Measurements from ENCODE around the gene AHCTF1. TPM values are rescaled to one million over a fixed set of nuclear protein-coding genes. Genes with fewer than 3 reads are reported as not detected.
"Not testable (repeated sequence)": the region's sequence is repeated elsewhere in the genome, so short reads cannot be mapped to it uniquely, and the experiment has no call there.

The AHCTF1 gene
- total and polyA plus RNA-seq, 4 experiments from 2014 or later, result 5.7 to 59.0 (median 38.8) TPM

- H3K9me3 ChIP-seq (ENCODE audit: control insufficient read depth in 1 of 2, low read length in 2 of 2); H3K9me3 Mint-ChIP-seq; CTCF ChIA-PET (ENCODE audit: partially characterized antibody); POLR2A ChIA-PET (ENCODE audit: partially characterized antibody); DNase-seq; H3K4me1 ChIP-seq (ENCODE audit: insufficient read depth, low read length); H3K27ac ChIP-seq (ENCODE audit: low read depth, low read length); H3K27me3 ChIP-seq (ENCODE audit: insufficient read depth, low read length); H3K4me1 Mint-ChIP-seq; H3K4me3 ChIP-seq (ENCODE audit: low read length in 2 of 2); H3K27me3 Mint-ChIP-seq; H3K4me3 Mint-ChIP-seq; intact Hi-C loops (cut with micrococcal nuclease): not testable (repeated sequence)
- Mint-ChIP-seq H3K36me3 (peaks cover 29 to 41% of the 10 kb centered on the region in 2 donors), H3K27ac (peak overlapping the region in 1 of 7 donors; percentile 6)
- H3K36me3 ChIP-seq (ENCODE audit: insufficient read depth, low read length), result peaks cover 18% of the 10 kb centered on the region
These were observed 91.0 kb downstream of the AHCTF1 start for GRCh38 chr1:246840761-246841160.

GRCh38 chr1:246838118-246838456 is 93.7 kb downstream of the AHCTF1 start:
- Mint-ChIP-seq H3K27ac (no peak overlapping the region), H3K9me3 (no peaks in the 10 kb centered on the region)

GRCh38 chr1:246837418-246838117 is 94.2 kb downstream of the AHCTF1 start:
- Mint-ChIP-seq H3K27ac (peak overlapping the region in 1 of 7 donors; percentile 3), H3K27me3 (peaks cover 3 to 4% of the 10 kb centered on the region in 2 donors), H3K9me3 (no peaks in the 10 kb centered on the region), H3K4me3 (no peak overlapping the region), H3K36me3 (peaks cover 10 to 15% of the 10 kb centered on the region in 2 donors), H3K4me1 (peaks cover 0 to 6% (median 0%) of the 10 kb centered on the region in 4 donors)
- ChIA-PET CTCF (ENCODE audit: partially characterized antibody) (no interaction called here), POLR2A (ENCODE audit: partially characterized antibody) (no interaction called here)
- intact Hi-C loops (cut with micrococcal nuclease), result no loop called here
- Histone ChIP-seq H3K4me3 (ENCODE audit: low read length in 2 of 2) (no peak overlapping the region), H3K27ac (ENCODE audit: low read depth, low read length) (no peak overlapping the region), H3K4me1 (ENCODE audit: insufficient read depth, low read length) (no peaks in the 10 kb centered on the region), H3K36me3 (ENCODE audit: insufficient read depth, low read length) (peaks cover under 1% of the 10 kb centered on the region), H3K9me3 (ENCODE audit: control insufficient read depth in 1 of 2, low read length in 2 of 2) (no peaks in the 10 kb centered on the region), H3K27me3 (ENCODE audit: insufficient read depth, low read length) (no peaks in the 10 kb centered on the region)
- DNase-seq, result no peak

More at GRCh38 chr1:246838118-246838456, 93.7 kb downstream of the AHCTF1 start:
- H3K36me3 Mint-ChIP-seq, result peaks cover 15 to 20% of the 10 kb centered on the region in 2 donors
- DNase-seq, result no peak
- no peaks in the 10 kb centered on the region for H3K9me3 ChIP-seq (ENCODE audit: control insufficient read depth in 1 of 2, low read length in 2 of 2)
- H3K4me1 ChIP-seq (ENCODE audit: insufficient read depth, low read length), result no peaks in the 10 kb centered on the region
- peaks cover 6% of the 10 kb centered on the region for H3K36me3 ChIP-seq (ENCODE audit: insufficient read depth, low read length)
- H3K4me3 ChIP-seq (ENCODE audit: low read length in 2 of 2), result no peak overlapping the region
- H3K27me3 ChIP-seq (ENCODE audit: insufficient read depth, low read length), result no peaks in the 10 kb centered on the region
- CTCF ChIA-PET (ENCODE audit: partially characterized antibody), result no interaction called here
- peaks cover 3 to 4% of the 10 kb centered on the region in 2 donors for H3K27me3 Mint-ChIP-seq
- POLR2A ChIA-PET (ENCODE audit: partially characterized antibody), result no interaction called here
- no peak overlapping the region for H3K27ac ChIP-seq (ENCODE audit: low read depth, low read length)
- intact Hi-C loops (cut with micrococcal nuclease), result no loop called here
- H3K4me1 Mint-ChIP-seq, result peaks cover 0 to 6% (median 0%) of the 10 kb centered on the region in 4 donors
- no peak overlapping the region for H3K4me3 Mint-ChIP-seq

- Histone ChIP-seq H3K4me1 (ENCODE audit: insufficient read depth, low read length) (no peaks in the 10 kb centered on the region), H3K27ac (ENCODE audit: low read depth, low read length) (no peak overlapping the region), H3K9me3 (ENCODE audit: control insufficient read depth in 1 of 2, low read length in 2 of 2) (no peaks in the 10 kb centered on the region), H3K27me3 (ENCODE audit: insufficient read depth, low read length) (no peaks in the 10 kb centered on the region), H3K4me3 (ENCODE audit: low read length in 2 of 2) (no peak overlapping the region), H3K36me3 (ENCODE audit: insufficient read depth, low read length) (no peaks in the 10 kb centered on the region)
- intact Hi-C loops (cut with micrococcal nuclease), result no loop called here
- Mint-ChIP-seq H3K36me3 (peaks cover 9 to 10% of the 10 kb centered on the region in 2 donors), H3K4me1 (peaks cover 0 to 6% (median 0%) of the 10 kb centered on the region in 4 donors), H3K4me3 (no peak overlapping the region), H3K27me3 (peaks cover 3 to 6% of the 10 kb centered on the region in 2 donors), H3K9me3 (no peaks in the 10 kb centered on the region), H3K27ac (no peak overlapping the region)
- ChIA-PET POLR2A (ENCODE audit: partially characterized antibody) (no interaction called here), CTCF (ENCODE audit: partially characterized antibody) (no interaction called here)
- no peak for DNase-seq
These were observed 95.4 kb downstream of the AHCTF1 start for GRCh38 chr1:246836209-246836966.

GRCh38 chr1:246831543-246831942 is 100.2 kb downstream of the AHCTF1 start:
- peaks cover 4 to 19% (median 12%) of the 10 kb centered on the region in 8 donors for H3K9me3 Mint-ChIP-seq
- H3K27me3 Mint-ChIP-seq, result peaks cover 7 to 11% of the 10 kb centered on the region in 2 donors
- no peaks in the 10 kb centered on the region for H3K4me1 ChIP-seq (ENCODE audit: insufficient read depth, low read length)
- peaks cover 0 to 2% (median 0%) of the 10 kb centered on the region in 4 donors for H3K4me1 Mint-ChIP-seq
- H3K27ac Mint-ChIP-seq, result no peak overlapping the region
- peaks cover 3 to 10% of the 10 kb centered on the region in 2 donors for H3K36me3 Mint-ChIP-seq
- no peak overlapping the region for H3K4me3 ChIP-seq (ENCODE audit: low read length in 2 of 2)
- ChIA-PET CTCF (ENCODE audit: partially characterized antibody) (no interaction called here), POLR2A (ENCODE audit: partially characterized antibody) (no interaction called here)
- intact Hi-C loops (cut with micrococcal nuclease), result no loop called here
- H3K27ac ChIP-seq (ENCODE audit: low read depth, low read length), result no peak overlapping the region
- H3K9me3 ChIP-seq (ENCODE audit: control insufficient read depth in 1 of 2, low read length in 2 of 2), result no peaks in the 10 kb centered on the region
- no peaks in the 10 kb centered on the region for H3K36me3 ChIP-seq (ENCODE audit: insufficient read depth, low read length)
- no peaks in the 10 kb centered on the region for H3K27me3 ChIP-seq (ENCODE audit: insufficient read depth, low read length)
- H3K4me3 Mint-ChIP-seq, result no peak overlapping the region
- no peak for DNase-seq

- no peak overlapping the region for H3K4me3 Mint-ChIP-seq
These were observed 102.9 kb downstream of the AHCTF1 start for GRCh38 chr1:246828818-246829217.

DNA sequence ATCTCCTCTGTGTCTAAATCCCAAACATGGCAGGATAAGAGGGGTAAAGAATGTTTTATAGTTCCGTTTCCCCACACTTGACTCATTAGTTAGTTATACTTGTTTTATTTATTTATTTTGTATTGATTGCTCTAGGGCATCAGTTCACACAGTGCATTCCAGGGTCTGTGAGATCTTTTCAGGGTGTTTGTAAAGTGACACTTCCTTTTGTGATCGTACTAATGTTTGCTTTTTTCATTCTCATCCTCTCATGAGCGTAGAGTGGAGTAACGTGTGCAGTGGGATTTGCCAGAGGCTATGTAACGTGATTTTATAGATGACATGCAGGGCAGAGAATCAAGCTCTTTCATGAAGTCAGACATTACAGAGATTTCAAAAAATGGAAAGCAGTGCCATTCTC is 104.4 kb downstream of the AHCTF1 start:
- Mint-ChIP-seq H3K4me1 (peaks cover 0 to 1% (median 0%) of the 10 kb centered on the region in 4 donors), H3K27me3 (peaks cover 3 to 7% of the 10 kb centered on the region in 2 donors), H3K27ac (peak overlapping the region in 1 of 7 donors; percentile 48), H3K4me3 (no peak overlapping the region), H3K9me3 (peaks cover 4 to 19% (median 14%) of the 10 kb centered on the region in 8 donors), H3K36me3 (peaks cover 3 to 10% of the 10 kb centered on the region in 2 donors)
- H3K27me3 ChIP-seq (ENCODE audit: insufficient read depth, low read length), result no peaks in the 10 kb centered on the region
- POLR2A ChIA-PET (ENCODE audit: partially characterized antibody), result no interaction called here
- no peak for DNase-seq
- intact Hi-C loops (cut with micrococcal nuclease), result no loop called here
- H3K4me3 ChIP-seq (ENCODE audit: low read length in 2 of 2), result no peak overlapping the region
- no peaks in the 10 kb centered on the region for H3K4me1 ChIP-seq (ENCODE audit: insufficient read depth, low read length)
- no peaks in the 10 kb centered on the region for H3K9me3 ChIP-seq (ENCODE audit: control insufficient read depth in 1 of 2, low read length in 2 of 2)
- no peak overlapping the region for H3K27ac ChIP-seq (ENCODE audit: low read depth, low read length)
- no peaks in the 10 kb centered on the region for H3K36me3 ChIP-seq (ENCODE audit: insufficient read depth, low read length)
- CTCF ChIA-PET (ENCODE audit: partially characterized antibody), result no interaction called here

More at GRCh38 chr1:246828818-246829217, 102.9 kb downstream of the AHCTF1 start:
- Mint-ChIP-seq H3K9me3 (peaks cover 4 to 19% (median 14%) of the 10 kb centered on the region in 8 donors), H3K27ac (no peak overlapping the region), H3K36me3 (peaks cover 3 to 10% of the 10 kb centered on the region in 2 donors), H3K4me1 (no peaks in the 10 kb centered on the region), H3K27me3 (peaks cover 7 to 11% of the 10 kb centered on the region in 2 donors)
- no peak overlapping the region for H3K27ac ChIP-seq (ENCODE audit: low read depth, low read length)
- H3K4me1 ChIP-seq (ENCODE audit: insufficient read depth, low read length), result no peaks in the 10 kb centered on the region
- intact Hi-C loops (cut with micrococcal nuclease), result no loop called here
- no peaks in the 10 kb centered on the region for H3K9me3 ChIP-seq (ENCODE audit: control insufficient read depth in 1 of 2, low read length in 2 of 2)
- DNase-seq, result no peak
- H3K36me3 ChIP-seq (ENCODE audit: insufficient read depth, low read length), result no peaks in the 10 kb centered on the region
- no peaks in the 10 kb centered on the region for H3K27me3 ChIP-seq (ENCODE audit: insufficient read depth, low read length)
- H3K4me3 ChIP-seq (ENCODE audit: low read length in 2 of 2), result no peak overlapping the region
- CTCF ChIA-PET (ENCODE audit: partially characterized antibody), result no interaction called here
- POLR2A ChIA-PET (ENCODE audit: partially characterized antibody), result no interaction called here
